AG10803 (cell line): ENCODE results near the gene HPDL.

ENCODE experiments used
- DNase-seq: peaks from one replicate; pipeline ENCODE4 v3.0.0; 2010; ENCODE audit warnings: low read depth
- H3K4me3 ChIP-seq: 2 replicates; pipeline ENCODE4 v1.5.1; 2011; ENCODE audit warnings: mild to moderate bottlenecking, low read length, control low read depth
- CTCF ChIP-seq: conservative IDR thresholded peaks from 2 replicates; pipeline ENCODE4 v1.5.1; 2011; ENCODE audit warnings: mild to moderate bottlenecking, low read length, control low read depth, inconsistent platforms

The HPDL gene

GRCh38 chr1:45325851-45326506 lies 716 bp upstream of the HPDL start:
- TF ChIP-seq CTCF, result no peak
- H3K4me3 ChIP-seq, result peak overlapping the region; percentile 65
- no peak for DNase-seq

GRCh38 chr1:45327644-45328515 lies 1.2 kb downstream of the HPDL start:
- no peak for DNase-seq
- H3K4me3 ChIP-seq, result no peak overlapping the region
- no peak for TF ChIP-seq CTCF

GRCh38 chr1:45328680-45329079 lies 2.0 kb downstream of the HPDL start:
- no peak for TF ChIP-seq CTCF
- H3K4me3 ChIP-seq, result no peak overlapping the region
- DNase-seq, result no peak

GRCh38 chr1:45329445-45329844 lies 2.8 kb downstream of the HPDL start:
- no peak for TF ChIP-seq CTCF
- no peak for DNase-seq
- H3K4me3 ChIP-seq, result no peak overlapping the region

GRCh38 chr1:45331436-45332345 lies 5.0 kb downstream of the HPDL start:
- no peak for TF ChIP-seq CTCF

GRCh38 chr1:45332346-45332720 lies 5.6 kb downstream of the HPDL start:
- DNase-seq, result no peak
- TF ChIP-seq CTCF, result no peak
- no peak overlapping the region for H3K4me3 ChIP-seq

More at GRCh38 chr1:45331436-45332345, 5.0 kb downstream of the HPDL start:
- no peak for DNase-seq
- H3K4me3 ChIP-seq, result no peak overlapping the region
